GM18867 (cell line): Measurements from ENCODE around the gene MYOF.
"Not testable (repeated sequence)": the region's sequence is repeated elsewhere in the genome, so short reads cannot be mapped to it uniquely, and the experiment has no call there.

ENCODE experiments used
- ATAC-seq: cut with Tn5 transposase; IDR thresholded peaks from one replicate; pipeline ENCODE4 v1.9.1; 2021; ENCODE audit warnings: mild to moderate bottlenecking, moderate library complexity; ENCODE audit not compliant: unreplicated experiment

The MYOF gene

DNA sequence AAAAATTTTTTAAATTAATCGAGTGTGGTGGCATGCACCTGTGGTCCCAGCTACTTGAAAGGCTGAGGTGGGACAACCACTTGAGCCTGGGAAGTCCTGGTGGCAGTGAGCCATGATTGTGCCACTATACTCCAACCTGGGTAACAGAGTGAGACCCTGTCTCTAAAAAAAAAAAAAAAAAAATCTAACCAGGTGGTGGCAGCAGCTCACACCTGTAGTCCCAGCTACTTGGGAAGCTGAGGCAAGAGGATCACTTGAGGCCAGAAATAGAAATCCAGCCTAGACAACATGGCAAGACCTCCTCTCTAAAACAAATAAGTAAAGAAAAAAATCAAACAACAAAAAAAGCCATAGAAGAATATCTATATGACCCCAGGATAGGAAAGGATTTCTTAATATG lies 3.6 kb upstream of the MYOF start:
- ATAC-seq = no peak

DNA sequence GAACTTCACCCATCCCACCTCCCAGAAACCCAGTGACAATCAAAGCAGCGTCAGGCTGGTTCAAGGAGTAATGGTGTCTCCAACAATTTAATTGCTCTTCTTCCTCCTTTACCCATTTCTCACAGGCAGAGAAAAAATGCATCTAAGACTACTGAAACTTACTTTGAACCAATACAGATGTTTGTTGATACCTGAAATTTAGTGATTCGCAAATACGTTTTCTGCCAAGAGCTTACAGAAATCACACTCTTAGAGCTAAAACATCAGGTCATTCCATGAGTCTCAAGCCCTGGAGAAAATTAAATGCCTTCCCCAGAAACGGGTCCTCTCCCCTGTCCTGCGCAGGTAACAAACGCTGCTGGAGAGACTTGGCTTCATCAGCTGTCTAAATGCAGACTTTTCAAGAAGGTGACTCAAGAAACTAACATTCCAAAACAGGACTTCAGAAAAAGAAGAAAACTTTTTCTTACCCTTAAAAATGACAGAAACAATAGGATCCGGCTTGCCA lies 443 bp downstream of the MYOF start:
- no peak for ATAC-seq

DNA sequence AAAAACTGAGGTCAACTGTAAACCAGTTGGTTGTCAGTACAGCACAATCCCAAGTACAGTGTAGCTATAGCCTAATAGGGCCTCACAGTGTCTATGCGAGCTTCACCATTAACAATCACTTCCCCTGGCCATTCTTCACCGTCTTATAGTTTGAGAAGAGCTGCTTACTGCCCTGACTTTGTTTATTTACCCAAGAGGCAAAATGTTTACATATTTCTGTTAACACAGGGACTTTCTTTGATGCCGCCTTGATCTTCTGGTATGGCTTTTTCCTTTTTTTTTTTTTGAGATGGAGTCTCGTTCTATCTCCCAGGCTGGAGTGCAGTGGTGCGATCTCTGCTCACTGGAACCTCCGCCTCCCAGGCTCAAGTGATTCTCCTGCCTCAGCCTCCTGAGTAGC lies 3.3 kb downstream of the MYOF start:
- no peak for ATAC-seq

DNA sequence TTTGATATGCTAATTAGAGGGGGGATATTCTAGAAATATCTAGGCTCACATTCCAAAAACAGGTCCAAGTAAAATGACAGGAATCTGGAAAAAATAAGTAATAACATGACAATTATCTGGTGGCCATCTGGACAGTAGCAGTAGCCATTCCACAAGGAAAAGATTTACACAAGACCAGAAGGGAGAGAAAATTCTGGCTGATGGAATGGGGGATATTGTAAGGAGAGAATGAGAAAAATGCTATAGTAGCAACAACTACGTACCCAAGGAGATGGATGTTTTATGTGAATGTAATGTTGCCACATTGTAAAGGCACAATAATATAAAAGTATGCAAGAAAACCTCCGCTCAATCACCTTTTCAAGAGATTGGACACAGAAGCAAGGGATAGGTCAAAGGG lies 5.4 kb downstream of the MYOF start:
- ATAC-seq = no peak

DNA sequence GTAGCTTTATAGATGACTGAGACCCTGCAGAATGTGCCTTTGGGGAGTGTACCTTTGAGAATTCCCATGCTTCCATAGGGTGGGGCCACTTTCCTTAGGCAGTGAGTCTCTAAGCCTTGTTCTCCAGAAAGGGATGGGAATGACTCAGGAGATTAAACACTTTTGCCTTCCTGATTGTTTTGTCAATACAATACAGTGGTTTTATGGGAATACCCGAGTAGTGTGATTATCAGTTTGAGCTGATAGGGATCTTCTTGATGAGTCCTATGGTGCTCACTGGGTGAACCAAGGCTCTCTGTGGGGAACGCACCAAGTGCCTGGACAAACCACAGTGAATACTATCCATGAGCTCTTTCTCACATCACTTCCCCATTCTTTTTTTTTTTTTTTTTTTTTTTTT lies 6.3 kb downstream of the MYOF start:
- ATAC-seq = no peak

DNA sequence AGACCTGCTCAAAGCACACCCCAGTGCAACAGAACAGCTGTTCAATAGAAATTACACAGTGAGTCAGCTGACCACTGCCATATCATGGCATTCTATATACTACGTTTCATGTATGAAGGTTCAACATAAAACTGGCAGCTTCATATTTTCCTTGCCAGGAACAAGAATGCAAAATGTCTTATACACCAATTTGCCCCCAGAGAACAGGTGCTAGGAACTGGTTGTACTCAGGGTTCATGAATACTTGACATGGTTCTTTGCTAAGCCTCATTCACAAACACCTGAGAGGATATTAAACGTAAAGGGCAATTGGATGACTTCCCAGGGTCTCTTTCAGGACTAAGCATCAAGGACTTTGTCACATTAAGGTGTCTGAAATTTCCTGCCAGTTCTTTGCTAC lies 6.9 kb downstream of the MYOF start:
- ATAC-seq = no peak

DNA sequence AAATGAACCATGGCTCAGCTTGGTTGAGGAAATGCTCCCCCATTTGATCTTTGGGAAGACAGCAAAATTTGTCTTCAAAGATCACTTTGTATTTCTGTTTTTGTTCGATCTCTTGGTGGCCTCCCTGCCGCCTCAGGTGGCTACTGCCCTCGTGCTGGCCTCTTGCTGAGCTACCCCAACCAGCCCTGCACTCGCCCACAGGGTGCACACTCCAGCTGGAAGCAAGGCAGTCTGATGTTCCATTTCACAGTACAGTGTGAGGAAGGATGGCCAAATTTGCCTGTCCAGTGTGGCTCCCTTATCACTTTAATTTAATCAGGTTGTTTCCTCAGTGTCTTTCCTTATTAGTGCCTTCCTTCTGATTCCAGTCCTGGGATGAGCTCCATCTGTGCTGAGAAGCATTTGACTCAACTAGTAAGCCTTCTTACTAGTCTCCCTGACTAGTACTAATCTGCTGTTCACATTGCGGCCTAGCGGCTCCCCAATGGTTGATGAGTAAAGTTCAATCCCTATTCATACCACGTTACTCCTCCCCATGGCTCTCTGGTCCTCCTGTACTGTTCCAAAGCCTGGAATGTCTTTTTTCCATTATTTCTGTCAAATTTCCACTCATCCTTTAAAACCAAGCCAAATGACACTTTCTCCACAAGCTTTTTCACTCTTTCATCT lies 8.2 kb downstream of the MYOF start:
- no peak for ATAC-seq

DNA sequence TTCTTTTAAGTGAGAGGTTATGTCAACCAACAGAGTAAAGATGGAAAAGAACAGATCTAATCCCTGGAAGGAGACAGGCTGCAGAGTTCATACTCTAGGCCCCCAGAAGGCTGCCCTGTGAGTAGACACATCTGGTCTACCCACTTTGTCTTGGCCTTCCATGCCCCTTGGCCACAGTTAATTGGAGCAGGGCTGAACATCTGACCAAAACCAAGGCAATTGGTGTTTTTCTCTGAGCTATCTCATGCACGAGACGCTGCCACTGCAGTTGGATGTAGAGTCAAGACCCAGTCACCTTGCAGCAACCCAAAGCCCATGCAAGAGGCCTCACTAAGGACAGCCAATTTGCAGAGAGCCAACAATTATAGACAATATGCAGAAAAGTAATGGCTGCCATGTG lies 9.0 kb downstream of the MYOF start:
- ATAC-seq = no peak

DNA sequence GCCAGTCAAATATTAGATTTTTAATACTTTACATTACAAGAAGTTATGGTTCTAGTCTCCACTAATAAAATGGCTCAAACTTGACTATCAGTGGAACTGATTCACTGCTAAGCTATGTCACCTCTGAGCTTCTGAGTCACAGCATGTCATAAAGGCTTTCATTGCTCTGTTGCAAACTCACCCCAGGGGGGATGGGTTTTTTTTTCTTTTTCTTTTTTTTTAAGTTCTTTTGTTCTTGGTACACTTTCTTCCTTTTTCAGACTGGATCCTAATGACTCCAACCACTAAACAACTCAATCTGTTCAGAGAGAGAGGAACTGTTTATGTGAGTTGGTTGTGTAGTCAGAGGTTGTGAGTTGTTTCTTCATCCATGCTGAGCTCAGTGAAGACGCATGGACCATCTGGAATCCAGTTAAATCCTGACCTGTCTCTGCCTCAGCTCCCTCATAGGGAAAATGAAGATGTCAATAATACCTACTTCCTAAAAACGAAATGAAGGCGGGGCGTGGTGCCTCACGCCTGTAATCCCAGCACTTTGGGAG lies 11.0 kb downstream of the MYOF start:
- no peak for ATAC-seq

DNA sequence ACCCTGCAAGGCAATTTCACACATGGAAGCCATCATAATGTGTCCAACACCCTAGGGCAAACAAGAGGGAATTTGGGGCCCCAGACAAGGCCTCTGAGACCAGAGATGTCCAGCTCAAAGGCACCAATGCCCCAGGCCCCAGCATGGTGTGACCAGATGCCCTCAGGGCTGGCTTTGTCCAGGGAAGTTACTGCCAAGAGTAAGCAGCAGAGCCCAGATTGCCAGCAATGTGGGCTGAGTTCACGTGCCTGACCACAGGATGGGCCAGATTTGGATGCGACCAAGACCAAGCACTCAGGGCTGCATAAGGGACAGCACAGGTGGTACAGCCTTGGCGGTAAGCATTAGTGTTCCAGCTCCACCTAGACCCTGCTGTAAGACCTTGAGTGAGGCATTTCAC lies 12.7 kb downstream of the MYOF start:
- ATAC-seq = no peak

DNA sequence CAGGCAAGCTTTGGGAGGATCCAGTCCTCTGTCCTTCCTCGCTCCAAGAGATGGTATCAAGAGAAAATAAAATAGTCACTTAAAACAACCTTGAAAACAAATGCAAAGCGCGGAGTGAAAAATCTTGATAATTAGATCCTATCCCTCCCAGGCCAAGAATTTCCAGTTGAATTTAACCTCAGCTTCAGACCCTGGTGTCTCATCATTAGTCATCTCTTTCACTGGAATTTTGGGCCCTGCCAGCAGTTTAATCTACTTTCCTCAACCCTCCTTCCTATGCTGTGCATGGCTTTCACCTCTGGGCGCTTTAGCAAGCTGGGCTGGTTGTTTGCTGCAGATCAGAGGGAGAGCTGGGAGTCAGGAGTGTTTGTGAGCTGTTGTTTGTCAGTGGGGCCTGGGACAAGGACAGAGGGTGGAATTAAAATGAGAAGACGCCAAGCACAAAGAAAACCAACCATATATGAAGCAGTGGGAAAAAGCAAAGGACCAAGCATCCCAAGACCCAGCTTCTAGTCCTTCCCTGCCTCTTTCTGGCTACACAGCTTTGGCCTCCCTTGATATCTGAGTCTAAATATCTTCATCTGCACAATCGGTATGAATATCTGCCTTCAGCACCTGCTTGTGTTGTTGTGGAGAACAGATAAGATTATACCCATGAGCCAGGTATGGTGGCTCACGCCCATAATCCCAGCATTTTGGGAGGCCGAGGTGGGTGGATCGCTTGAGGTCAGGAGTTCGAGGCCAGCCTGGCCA lies 13.5 kb downstream of the MYOF start:
- ATAC-seq = no peak

DNA sequence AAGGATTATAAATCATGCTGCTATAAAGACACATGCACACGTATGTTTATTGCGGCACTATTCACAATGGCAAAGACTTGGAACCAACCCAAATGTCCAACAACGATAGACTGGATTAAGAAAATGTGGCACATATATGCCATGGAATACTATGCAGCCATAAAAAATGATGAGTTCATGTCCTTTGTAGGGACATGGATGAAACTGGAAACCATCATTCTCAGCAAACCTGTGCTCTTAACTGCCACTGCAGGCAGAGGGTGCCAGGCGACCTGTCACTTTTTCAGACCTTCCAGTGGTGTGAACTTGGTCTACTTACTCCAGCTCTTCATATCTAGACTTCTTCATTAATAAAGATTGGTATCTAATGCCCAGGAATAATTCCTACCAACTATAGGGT lies 14.5 kb downstream of the MYOF start:
- ATAC-seq = not testable (repeated sequence)

DNA sequence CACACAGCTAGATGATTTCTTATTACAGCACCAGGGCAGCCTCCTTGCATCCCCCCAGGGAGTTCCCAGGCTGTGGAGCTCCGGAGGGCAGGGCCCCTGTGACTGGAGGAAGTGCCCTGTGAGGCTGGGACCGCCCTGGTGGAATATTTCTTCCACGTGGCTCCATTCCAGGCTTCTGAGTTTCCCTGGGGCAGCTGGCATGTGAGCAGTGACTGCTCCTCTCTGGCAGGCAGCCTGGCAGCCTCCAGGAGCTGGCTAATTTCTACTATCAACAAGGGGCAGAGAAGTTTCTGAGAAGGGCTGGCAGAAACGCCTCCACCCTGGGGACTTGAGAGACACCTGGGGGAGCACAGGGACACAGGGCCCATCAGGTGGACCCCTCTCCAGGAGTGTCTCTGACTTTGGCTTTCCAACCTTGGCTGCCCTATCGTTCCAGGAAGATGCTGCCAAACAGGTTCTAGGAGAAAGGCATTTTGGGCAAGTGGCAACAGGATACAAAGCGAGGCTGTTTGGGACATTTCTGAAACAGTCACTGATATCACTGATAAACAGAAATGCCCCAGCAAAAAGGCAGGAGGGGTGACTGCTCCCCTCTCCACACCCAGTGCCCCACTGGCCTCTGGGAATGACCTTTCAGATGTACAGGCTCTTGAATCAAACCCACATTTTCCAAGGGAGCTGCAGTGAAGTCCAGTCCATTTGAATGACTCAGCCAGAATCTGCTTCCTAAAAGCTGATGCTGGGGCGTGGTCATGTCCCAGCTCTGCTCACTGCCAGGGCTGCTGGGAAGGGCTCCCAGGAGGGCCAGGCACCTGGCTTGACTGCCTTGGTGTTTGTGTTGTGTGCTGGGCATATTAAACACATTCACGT lies 16.1 kb downstream of the MYOF start:
- ATAC-seq = no peak

DNA sequence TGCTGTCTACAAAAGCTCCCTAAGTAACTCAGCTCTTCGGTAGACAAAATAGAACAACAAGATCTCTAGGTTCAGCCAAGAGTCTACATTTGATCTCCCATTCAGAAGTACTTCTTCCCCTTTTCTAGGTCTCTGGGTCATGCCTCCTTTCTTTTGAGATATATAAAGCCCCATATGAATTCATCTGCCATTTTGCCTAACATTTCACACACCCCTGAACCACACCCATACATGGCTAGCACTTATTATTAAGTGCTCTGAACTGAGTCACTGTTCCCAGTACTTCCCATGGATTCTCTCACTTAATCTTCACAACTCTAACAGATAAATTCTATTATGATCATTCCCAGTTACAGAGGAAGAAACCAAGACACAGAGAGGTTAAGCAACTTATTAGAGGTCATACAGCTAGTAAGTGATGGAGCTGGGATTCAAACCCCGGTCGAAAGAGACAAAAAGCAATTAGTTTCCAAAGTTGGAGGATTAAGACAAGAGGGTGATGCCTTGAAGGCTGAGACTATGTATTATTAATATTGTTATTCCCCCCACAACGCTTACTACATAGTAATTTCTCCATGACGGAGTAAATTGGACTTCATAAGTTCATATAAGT lies 17.3 kb downstream of the MYOF start:
- no peak for ATAC-seq

DNA sequence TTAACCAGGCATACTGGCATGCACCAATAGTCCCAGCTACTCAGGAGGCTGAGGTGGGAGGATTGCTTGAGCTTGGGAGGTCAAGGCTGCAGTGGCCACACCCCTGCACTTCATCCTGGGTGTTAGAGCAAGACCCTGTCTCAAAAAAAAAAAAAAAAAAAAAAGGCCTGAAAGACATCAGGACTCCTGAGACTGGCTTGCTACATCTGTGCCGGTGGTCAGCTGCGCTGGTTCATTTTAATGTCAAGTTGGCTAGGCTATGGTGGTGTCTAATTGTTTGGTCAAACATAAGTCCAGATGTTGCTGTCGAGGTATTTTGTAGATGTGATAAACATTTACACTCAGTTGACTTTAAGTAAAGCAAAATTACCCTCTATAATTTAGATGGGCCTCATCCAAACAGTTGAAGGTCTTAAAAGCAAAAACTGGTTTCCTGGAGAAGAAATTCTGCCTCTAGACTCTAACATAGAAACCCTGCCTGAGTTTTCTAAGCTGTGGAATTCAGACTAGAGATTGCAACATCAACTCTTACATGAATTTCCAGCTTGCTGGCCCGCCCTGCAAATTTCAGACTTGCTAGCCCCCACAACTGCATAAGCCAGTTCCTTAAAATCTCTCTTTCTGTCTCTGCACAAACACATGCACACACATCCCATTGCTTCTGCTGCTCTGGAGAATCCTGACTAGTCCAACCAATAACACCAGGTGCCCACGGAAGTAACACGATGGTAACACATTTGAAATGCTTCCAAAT lies 18.2 kb downstream of the MYOF start:
- ATAC-seq = no peak

DNA sequence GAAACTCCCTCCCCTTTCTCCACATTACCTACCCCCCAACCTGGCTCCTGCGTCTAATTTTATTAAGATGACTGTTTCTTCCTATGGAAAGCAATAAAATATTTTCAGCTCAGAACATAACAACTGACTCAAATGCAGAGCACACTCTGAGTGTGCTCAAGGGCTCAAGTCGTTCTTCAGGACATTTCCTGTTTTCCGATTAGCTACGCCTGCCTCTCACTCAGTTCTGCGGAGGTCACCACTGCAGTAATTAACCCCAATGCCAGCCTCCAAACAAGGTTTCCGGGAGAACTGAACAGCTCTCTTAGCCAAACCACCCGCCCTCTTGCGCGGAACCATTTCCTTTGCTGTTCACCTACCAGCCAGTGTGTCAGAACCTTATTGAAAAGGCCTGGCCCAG lies 19.3 kb downstream of the MYOF start:
- ATAC-seq = no peak

DNA sequence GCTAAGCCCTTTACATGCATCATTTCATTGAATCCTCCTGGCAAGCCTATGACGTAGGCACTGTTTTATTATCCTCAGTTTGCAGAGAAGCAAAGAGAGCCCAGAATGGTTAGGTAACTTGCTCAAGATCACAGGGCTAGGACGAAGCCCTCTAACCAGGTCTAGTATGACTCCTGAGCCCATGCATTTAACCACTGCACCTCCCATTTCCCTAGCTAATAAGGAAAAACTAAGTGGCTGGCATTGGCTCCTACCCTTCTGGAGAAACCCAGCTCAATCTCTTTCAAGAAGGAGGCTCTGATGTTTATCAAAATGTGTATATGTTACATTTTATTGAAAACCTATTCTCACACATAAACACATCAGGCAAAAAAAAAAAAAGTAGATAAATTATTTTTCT lies 19.8 kb downstream of the MYOF start:
- ATAC-seq = no peak

DNA sequence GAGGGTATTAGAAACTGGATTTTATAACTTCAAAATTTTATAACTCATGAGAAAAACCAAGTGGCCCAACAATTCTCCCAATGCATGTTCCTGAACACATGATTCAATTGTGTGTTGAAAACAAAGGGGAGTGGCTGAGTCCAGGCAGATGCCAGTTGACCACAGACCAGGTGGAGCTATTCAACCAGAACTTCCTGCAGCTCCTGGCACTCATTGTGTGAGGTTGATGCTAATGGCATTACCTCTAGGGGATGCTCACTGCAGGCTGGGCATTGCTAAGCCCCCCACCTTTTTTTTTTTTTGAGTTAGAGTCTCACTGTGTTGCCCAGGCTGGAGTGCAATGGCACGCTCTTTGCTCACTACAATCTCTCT lies 20.3 kb downstream of the MYOF start:
- ATAC-seq = no peak

DNA sequence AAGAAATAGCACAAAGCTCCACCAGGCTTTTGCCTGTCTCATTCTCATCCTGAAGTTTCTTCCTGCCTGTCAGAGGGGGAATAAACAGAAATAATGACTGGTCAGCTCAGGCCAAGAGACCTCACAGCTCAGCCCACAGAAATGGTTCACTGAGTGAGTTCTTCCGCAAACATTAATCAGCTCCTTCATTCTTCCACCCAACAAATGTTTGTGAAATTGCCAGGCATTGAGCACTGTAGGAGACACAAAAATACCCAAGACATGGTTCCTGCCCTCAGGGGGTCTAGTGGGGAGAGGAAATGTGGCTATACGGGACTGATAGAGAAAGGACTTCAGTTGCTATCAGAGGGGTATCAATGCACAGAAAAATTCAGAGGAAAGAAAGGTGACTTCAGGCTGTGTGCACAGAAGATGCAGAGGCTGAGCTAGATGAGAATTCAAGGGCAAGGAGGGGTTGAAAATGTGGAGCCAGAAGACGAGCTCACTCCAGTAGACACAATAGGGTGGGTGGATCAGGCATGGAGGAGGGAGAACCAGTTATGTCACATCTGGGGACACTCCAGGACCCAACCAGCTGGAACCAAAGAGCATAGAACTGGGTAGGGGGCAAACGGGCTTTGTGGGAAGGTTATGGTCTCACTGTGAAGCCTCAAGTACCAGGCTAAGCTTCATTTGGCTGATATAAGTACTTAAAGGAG lies 20.9 kb downstream of the MYOF start:
- no peak for ATAC-seq

DNA sequence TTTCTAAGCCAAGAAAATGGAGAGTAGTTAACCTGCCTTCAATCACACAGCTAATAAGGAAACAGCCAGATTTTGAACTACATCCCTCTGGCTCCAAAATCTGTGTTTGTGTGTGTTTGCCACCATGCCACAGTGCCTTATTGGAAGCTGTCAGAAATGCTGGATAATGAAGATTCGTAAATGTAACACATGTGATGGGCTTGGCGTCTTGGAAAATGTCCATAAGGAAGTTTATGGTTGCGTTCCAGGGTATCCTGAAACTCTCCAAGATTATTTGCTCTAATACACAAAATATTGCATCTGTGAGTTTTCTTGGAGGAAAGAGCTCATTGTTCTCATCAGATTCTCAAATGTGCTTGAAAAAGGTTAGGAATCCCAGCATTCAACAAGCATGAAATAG lies 22.7 kb downstream of the MYOF start:
- ATAC-seq = no peak
